HG02981 (cell line): ENCODE measurements around the gene GTF3C5.
"Not testable (repeated sequence)": the region's sequence is repeated elsewhere in the genome, so short reads cannot be mapped to it uniquely, and the experiment has no call there.

ENCODE experiments used
- ATAC-seq: cut with Tn5 transposase; IDR thresholded peaks from one replicate; pipeline ENCODE4 v1.9.1; 2021; ENCODE audit warnings: mild to moderate bottlenecking, moderate library complexity; ENCODE audit not compliant: unreplicated experiment

Gene GTF3C5

DNA sequence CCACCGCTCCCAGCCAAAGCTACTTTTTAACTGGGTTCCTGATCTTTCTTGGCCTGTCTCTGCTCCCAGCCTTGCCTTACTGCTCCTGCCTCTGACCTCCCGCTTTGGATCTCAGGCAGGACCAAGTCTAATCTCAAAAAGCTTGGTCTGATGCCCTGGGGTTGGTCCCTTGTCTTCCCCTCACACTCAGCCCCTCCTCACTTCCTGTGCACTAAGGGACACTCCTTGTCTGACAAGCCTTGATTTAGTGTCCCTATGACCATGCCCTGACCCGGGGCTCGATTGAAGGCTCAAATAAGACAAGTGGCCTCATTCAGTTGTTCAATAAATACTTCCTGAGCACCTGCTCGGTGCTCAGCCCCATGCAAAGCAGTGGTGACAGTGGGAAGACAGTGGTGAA lies 3.7 kb upstream of the GTF3C5 start:
- no peak for ATAC-seq

DNA sequence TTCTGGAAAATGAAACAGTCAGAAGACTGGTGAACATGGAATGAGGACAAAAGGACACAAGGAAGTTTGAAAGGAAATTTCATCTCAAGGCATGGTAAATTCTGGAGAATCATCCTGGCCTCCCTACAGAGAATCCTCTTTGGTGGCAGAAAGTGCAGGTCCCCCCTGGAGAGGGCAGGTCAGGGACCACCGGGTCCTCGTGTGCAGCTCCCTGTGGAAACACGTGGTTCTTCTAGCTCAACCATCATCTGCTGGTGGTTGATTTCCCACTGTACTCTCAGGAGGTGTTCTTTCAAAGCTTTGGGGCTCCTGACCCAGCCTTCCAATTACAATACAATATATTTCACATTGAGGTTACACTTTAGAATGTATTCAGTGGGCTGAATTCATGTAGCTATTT lies 2.6 kb upstream of the GTF3C5 start:
- ATAC-seq = no peak

DNA sequence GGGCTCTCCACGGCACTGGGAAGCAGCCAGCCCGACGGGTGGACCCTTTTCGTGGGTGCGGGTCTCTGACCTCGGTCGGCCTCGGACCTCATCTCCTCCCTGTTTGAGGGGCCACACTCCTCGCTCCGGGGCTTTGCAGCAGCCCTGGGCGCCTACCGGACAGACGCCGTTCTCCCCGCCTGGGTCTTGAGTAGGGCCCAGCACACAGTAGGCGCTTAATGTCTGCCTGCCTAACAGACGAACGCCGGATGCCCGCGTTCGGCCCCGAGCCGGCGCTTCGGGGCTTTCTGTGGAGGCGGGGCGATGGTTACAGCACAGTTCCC lies 842 bp upstream of the GTF3C5 start:
- no peak for ATAC-seq

DNA sequence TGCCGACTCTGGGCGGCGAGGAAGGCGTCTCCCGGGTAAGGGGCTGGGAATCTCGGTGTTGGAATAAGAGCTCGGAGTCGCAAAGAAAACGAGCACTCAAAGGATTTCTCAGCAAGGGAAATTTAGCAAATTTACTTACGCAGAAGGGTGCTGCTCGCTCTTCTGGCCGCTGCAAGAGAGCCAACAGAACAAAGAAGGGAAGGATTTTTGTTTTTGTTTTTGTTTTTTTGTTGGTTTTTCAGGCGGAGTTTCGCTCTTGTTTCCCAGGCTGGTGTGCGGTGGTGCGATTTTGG lies 279 bp downstream of the GTF3C5 start:
- ATAC-seq = no peak

DNA sequence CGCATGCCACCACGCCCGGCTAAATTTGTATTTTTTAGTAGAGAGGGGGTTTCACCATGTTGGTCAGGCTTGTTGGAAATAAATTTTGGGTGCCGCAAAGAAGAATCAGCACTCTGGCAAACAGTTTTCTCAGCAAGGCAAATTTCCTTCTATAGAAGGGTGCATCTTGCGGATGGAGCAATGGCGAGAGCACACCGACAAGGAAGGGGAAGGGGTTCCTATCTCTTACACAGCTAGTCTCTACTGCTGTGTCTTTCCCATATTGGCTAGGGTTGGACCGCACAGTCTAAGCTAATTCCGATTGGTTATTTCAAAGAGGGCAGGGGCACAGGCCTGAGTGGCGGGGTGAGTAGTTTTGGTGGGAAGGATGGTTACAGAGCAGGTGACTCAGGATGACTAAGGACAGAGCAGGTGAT lies 707 bp downstream of the GTF3C5 start:
- no peak for ATAC-seq

DNA sequence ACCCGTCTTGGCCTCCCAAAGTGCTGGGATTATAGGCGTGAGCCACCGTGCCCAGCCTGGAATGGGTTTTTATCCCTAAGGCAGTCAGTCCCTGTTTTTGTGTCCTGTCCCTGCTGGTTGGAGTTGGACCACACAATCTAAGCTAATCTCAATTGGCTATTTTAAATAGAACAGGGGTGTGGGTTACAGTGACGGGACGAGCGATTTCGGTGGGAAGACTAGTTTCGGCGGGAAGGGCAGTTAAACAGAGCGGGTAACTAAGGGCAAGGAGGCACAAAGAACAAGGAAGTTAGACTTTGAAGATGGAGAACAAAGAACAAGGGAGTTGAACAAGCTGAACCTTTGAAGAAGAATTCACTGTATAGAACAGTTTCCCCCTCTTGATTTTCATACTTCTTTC lies 1.4 kb downstream of the GTF3C5 start:
- no peak for ATAC-seq

DNA sequence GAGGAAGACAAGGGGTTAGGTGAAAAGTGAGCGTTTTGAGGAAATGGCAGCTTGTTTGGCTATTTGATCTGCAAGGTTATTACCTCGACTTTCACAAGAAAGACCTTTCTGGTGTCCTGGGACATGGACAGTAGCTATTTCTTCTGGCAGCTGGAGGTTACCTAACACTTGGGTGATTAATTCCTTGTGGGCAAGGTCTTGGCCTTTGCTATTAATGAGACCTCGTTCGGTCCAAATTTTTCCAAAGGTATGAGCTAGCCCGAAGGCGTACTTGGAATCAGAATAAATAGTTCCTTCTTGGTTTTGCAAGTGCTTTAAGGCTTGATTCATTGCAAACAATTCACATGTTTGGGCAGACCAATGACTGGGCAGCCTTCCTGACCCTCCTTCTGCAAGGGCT lies 4.9 kb downstream of the GTF3C5 start:
- ATAC-seq = no peak

DNA sequence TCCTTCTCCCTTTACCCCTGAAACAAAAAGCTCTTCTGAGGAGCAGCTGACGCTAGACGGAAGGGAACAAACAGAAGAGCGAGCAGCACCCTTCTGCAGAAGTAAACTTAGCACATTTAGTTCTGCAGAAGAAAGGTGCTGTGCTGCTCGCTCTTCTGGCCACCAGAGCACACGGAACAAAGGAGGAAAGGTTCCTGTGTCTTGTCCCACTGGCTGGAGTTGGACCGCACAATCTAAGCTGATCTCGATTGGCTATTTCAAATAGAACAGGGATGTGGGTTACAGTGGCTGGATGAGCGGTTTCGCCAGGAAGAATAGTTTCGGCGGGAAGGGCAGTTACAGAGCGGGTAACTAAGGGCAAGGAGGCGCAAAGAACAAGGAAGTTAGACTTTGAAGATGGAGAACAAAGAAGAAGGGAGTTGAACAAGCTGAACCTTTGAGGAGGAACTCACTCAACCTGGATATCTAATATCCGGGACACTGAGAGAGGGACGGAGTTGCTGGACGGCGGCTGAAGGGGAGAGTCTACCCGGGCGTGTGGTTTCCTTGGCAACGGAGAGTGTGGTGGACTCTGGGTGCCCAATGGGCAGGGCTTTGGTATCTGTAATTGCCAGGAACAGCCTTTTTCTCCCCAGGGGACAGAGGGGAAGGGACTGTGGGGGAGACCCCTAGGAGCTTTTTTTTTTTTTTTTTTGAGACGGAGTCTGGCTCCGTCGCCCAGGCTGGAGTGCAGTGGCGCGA lies 7.1 kb downstream of the GTF3C5 start:
- ATAC-seq = no peak

DNA sequence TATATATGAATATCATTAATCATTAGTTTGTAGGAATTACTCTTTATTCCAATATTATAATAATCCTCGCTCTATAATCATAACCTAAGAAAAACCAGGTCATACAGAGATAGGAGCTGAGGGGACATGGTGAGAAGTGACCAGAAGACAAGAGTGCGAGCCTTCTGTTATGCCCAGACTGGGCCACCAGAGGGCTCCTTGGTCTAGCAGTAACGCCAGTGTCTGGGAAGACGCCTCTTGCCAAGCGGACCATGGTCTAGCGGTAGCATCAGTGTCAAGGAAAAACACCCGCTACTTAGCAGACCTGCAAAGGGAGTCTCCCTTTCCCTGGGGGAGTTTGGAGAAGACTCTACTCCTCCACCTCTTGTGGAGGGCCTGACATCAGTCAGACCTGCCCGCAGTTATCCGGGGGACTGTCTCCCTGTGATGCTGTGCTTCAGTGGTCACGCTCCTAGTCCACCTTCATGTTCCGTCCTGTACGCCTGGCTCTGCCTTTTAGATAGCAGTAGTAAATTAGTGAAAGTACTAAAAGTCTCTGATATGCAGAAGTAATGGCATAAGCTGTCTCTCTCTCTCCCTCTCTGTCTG lies 10.2 kb downstream of the GTF3C5 start:
- ATAC-seq = not testable (repeated sequence)

DNA sequence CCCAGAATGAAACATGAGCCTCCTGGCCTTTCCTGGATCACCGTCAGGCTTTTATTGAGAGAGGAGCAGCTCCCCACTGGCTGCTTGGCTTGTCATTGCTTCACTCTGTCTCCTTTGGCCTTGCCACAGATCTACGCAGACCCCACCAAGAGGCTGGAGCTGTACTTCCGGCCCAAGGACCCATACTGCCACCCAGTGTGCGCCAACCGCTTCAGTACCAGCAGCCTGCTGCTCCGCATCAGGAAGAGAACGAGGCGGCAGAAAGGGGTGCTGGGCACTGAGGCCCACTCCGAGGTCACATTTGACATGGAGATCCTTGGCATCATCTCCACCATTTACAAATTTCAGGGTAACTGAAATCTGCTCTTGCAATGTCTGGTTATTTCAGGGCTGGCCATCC lies 11.2 kb downstream of the GTF3C5 start:
- ATAC-seq = no peak

DNA sequence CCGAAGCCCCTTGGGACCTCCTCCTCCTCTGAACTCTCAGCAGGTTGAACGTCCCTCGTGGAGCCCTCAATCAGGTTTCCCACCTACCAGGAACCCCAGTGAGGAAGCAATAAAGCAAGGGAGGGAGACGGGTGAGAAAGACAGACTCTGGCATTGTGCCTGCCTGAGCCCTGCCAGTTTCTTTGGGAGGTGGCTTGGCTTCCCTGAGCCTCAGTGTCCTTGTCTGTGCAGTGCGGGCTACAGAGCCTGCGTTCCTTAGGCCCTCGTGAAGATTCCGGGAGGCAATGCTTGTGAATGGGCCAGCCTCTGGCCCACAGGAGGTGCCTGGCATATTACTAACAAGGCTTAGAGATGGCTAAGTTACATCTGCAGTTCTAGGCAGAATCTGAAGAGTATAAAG lies 11.9 kb downstream of the GTF3C5 start:
- no peak for ATAC-seq

DNA sequence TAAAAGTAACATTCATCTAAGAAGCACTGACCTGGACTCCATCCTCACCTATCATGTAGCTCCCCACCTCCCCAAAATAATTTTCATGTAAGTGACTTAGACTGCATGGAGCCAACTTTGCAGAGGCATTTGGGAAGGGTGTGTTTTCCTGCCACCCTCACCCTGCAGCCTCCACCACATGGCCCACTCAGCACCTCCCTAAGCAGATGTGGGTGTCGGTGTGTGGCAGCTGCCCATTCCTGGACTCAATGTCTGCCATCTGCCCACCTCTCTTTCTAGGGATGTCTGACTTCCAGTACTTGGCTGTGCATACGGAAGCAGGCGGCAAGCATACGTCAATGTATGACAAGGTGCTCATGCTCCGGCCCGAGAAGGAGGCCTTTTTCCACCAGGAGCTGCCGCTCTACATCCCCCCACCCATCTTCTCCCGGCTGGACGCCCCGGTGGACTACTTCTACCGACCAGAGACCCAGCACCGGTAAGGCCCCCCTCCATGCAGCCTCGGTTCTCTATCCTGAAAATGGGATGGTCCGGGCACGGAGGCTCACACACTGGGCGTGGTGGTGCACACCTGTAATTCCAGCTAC lies 12.7 kb downstream of the GTF3C5 start:
- no peak for ATAC-seq

DNA sequence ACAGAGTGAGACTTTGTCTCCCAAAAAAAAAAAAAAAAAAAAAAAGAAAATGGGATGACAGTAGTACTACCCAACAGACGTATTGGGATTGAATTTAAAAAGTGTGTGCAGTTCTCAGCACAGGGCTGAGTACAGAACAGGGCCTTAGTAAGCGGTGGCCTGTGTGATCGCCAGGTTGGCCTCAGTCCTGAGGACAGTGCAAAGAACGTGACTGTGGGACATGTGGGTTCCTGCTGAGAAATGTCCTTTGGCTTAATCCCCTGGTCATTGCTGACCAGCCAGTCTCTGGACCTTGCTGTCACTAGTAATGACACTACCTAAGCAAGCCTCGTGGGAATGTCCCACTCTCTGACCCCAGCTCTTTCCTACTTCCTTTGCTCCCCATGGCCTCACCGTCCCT lies 13.3 kb downstream of the GTF3C5 start:
- no peak for ATAC-seq

DNA sequence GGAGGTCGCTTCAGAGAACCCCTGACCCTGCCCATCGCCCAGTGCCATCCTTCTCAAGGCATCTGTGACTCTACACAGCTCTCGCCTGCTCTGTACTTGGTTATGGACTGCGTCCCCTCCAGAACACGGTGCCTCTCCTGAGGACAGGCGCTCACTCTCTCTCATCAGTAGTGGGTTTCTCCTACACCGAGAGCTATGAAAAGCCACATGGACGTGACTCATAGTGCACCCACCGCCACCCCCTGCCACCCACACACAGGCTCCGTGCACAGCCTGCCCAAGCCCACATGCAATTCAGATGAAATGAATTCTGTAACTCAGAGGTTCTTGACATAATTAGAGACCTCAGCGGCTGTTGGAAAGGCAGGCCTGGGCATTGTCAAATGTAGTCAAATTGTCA lies 13.9 kb downstream of the GTF3C5 start:
- no peak for ATAC-seq

DNA sequence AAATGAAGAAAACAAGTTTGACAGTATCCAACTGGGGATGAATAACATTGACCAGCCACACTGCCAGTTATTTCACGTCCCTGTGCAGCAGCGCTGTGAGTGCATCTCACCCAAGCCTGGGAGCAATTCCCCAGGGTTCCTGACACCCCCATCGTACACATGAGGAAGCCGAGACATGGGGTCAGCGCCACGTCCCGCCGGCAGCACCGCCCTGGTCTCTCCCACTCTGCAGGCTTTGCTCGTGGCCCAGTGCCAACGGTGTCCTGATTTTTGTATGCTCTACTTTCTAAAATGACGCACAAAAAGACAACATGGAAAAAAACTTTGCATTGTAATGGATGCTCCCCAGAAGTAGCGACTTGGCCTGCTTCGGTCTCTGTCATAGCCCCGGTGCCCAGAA lies 14.3 kb downstream of the GTF3C5 start:
- ATAC-seq = no peak

DNA sequence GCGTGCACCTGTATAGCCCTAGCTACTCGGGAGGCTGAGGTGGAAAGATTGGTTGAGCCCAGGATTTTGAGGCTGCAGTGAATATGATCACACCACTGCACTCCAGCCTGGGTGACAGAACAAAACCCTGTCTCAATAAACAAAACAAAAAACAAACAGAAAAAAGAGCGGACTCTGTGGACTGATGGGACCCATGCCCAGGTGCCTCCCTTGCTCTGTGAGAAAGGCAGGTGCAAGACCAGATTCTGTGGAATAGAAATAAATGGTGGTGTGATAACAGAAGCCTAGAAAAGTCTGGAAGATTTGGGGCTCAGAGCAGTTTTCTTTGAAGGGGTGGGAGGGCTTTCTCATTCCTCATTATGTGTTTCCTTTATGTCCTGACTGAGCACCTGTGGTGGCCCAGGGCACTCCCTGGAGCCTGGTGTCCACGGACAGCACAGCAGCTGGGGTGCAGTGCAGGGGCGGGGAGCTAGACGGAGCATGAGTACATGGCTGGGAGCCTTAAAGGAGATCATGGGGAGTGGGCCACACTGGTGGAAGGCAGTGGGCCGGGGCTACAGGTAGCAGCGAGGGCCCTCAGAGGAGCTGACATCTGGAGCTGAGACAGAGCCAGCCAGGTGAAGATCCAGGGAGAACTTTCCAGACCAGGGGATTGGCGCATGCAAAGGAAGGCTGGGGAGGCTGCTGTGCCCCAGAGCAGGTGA lies 15.6 kb downstream of the GTF3C5 start:
- no peak for ATAC-seq

DNA sequence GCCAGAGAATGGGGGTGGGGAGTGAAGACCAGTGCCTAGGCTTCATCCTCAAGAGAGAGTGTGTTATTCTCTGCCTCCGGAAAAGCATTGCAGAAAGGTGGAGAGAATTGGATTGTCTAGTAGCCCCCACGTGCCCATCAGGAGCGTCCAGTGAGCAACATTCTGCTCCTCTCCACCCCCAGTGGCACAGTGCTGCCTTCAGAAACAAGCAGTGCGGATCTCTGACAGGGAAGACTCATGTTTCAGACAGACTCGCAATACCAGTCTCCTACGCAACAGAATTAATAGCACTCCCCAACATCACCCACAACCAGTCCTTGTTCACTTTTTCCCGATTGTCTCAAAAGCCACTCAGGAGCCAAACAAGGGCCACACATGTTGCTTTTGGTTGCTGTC lies 16.1 kb downstream of the GTF3C5 start:
- ATAC-seq = no peak

DNA sequence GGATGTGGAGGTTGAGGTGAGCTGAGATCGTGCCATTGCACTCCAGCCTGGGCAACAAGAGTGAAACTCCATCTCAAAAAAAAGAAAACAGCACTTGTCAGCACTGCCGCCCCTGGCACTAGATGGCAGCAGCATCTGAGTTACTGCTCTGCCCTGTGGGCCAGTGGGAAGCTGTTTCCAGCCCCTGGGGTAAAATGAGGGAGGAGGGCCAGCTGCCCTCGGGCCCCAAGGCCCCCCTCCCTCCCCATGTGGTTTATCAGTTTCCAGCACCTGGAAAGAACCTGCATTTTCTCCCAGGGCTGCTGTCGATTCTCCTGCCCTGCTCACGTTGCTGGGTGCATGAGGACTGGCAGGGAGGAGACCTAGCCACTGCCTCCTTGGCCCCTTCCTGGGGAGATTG lies 17.8 kb downstream of the GTF3C5 start:
- no peak for ATAC-seq

DNA sequence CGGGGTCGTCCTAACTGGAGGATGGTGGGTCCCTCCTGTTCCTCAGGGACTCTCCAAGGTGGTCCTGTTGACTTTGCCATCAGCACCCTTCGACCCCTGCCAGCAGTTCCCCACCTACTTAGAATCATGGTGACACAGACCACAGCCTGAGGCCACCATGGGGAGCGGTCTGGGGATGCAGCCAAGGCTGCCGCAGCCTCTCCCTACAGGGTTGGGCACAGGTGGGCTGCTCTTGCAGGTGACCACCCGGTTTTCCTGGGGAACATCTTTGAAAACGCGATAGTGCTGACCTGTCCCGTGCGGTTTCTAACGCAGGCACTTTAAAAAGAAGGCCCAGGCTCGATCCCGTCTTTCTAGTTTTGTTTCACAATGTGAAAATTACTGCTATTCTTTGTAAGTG lies 18.2 kb downstream of the GTF3C5 start:
- no peak for ATAC-seq

DNA sequence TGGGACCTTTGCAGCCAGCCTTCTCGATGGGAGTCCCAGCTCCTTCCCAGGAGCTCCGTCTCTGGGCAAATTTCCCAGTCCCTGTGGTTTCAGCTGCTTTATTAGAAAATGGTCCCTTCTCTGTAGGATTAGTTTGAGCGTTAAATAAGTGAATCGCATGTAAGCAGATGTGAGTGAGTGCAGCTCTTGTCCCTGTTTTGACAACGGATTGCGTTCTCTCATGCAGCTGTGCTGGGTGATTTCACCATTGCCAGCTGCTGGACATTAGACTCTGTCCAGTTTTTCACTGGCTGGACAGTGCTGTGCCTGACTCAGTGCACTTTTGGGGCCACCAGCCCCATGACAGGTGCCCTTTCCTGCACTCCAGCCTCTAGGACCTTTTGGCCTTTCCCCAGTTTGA lies 19.3 kb downstream of the GTF3C5 start:
- ATAC-seq = no peak

DNA sequence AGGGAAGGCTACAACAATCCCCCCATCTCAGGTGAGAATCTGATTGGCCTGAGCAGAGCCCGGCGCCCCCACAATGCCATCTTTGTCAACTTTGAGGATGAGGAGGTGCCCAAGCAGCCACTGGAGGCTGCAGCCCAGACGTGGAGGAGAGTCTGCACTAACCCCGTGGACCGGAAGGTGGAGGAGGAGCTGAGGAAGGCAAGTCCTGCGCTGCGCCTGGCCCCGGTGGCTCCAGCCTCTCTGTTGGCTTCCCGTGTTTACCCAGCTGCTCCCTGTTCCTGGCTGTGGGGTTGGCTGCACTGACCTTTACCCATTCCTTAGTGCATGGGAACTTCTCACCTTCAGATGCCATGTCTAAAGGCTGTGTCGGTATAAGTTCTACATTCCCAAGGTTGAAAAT lies 20.0 kb downstream of the GTF3C5 start:
- no peak for ATAC-seq

DNA sequence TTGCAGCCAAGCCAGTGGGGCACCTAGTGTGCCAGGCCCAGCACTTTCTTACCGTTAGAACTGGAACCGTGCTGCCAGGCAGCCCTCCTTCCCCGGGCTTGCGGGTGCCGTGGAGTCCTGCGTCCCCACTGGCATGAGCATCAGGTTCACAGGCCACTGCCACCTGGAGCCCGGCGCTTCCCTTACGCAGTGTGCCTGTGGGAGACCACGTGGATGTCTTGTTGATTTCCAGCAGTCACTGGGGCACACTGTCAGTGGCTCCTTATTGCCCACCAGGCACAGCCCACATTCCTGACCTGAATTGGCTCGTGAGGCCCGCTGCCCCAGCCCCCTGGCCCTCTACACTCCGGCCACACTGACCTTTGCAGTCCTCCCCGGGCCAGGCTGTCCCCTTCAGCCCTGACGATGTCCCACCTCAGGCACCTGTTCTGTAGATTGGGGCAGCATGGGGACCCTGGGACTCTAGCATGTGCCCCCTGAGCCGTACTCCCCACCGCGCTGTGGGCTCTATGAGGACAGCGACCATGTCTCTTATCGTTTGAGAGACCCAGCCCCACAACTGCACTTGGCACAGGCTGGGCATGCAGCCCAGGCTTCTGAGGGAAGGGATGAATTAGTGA lies 20.6 kb downstream of the GTF3C5 start:
- no peak for ATAC-seq
